ENCODE data around the gene BDH1.
"Not testable (repeated sequence)": the region's sequence is repeated elsewhere in the genome, so short reads cannot be mapped to it uniquely, and the experiment has no call there.

Gene BDH1

GRCh38 chr3:197591816-197592215 lies 36.0 kb upstream of the BDH1 start:
- no peak overlapping the region for H3K4me3 ChIP-seq (replicated peaks; ENCODE audit: low read depth, low read length)
- no peak for TF ChIP-seq CTCF (IDR thresholded peaks at IDR 0.05; ENCODE audit: insufficient read depth, low read length, poor library complexity, severe bottlenecking)
- no peak for DNase-seq (ENCODE audit: extremely low read depth, insufficient read length)
- no peaks in the 10 kb centered on the region for H3K36me3 ChIP-seq (ENCODE audit: control insufficient read depth, insufficient read depth, low read length)
- H3K27me3 ChIP-seq (replicated peaks; ENCODE audit: control insufficient read depth, insufficient read depth, low read length) = no peaks in the 10 kb centered on the region

GRCh38 chr3:197590313-197590962 lies 34.7 kb upstream of the BDH1 start:
- Histone ChIP-seq H3K27me3 (replicated peaks; ENCODE audit: control insufficient read depth, insufficient read depth, low read length) (no peaks in the 10 kb centered on the region), H3K4me3 (replicated peaks; ENCODE audit: low read depth, low read length) (no peak overlapping the region), H3K36me3 (ENCODE audit: control insufficient read depth, insufficient read depth, low read length) (no peaks in the 10 kb centered on the region)
- no peak for TF ChIP-seq CTCF (IDR thresholded peaks at IDR 0.05; ENCODE audit: insufficient read depth, low read length, poor library complexity, severe bottlenecking)
- no peak for DNase-seq (ENCODE audit: extremely low read depth, insufficient read length)

- H3K4me3 ChIP-seq (replicated peaks; ENCODE audit: low read depth, low read length) = no peak overlapping the region
- no peak for TF ChIP-seq CTCF (IDR thresholded peaks at IDR 0.05; ENCODE audit: insufficient read depth, low read length, poor library complexity, severe bottlenecking)
- no peaks in the 10 kb centered on the region for H3K36me3 ChIP-seq (ENCODE audit: control insufficient read depth, insufficient read depth, low read length)
- no peak for DNase-seq (ENCODE audit: extremely low read depth, insufficient read length)
- H3K27me3 ChIP-seq (replicated peaks; ENCODE audit: control insufficient read depth, insufficient read depth, low read length) = no peaks in the 10 kb centered on the region
Measured at GRCh38 chr3:197589545-197589944, 33.8 kb upstream of the BDH1 start.

- DNase-seq (ENCODE audit: extremely low read depth, insufficient read length) = not testable (repeated sequence)
Measured at GRCh38 chr3:197586768-197587167, 31.0 kb upstream of the BDH1 start.

GRCh38 chr3:197586181-197586580 lies 30.4 kb upstream of the BDH1 start:
- no peak for DNase-seq (ENCODE audit: extremely low read depth, insufficient read length)
- TF ChIP-seq CTCF (IDR thresholded peaks at IDR 0.05; ENCODE audit: insufficient read depth, low read length, poor library complexity, severe bottlenecking) = no peak
- Histone ChIP-seq H3K27me3 (replicated peaks; ENCODE audit: control insufficient read depth, insufficient read depth, low read length) (no peaks in the 10 kb centered on the region), H3K4me3 (replicated peaks; ENCODE audit: low read depth, low read length) (no peak overlapping the region), H3K36me3 (ENCODE audit: control insufficient read depth, insufficient read depth, low read length) (no peaks in the 10 kb centered on the region)

More at GRCh38 chr3:197586768-197587167, 31.0 kb upstream of the BDH1 start:
- not testable (repeated sequence) for H3K36me3 ChIP-seq (ENCODE audit: control insufficient read depth, insufficient read depth, low read length); H3K4me3 ChIP-seq (replicated peaks; ENCODE audit: low read depth, low read length); H3K27me3 ChIP-seq (replicated peaks; ENCODE audit: control insufficient read depth, insufficient read depth, low read length)

GRCh38 chr3:197584733-197585132 lies 29.0 kb upstream of the BDH1 start:
- no peaks in the 10 kb centered on the region for H3K27me3 ChIP-seq (replicated peaks; ENCODE audit: control insufficient read depth, insufficient read depth, low read length)

More at GRCh38 chr3:197584733-197585132, 29.0 kb upstream of the BDH1 start:
- no peak for TF ChIP-seq CTCF (IDR thresholded peaks at IDR 0.05; ENCODE audit: insufficient read depth, low read length, poor library complexity, severe bottlenecking)
- H3K36me3 ChIP-seq (ENCODE audit: control insufficient read depth, insufficient read depth, low read length) = no peaks in the 10 kb centered on the region
- no peak overlapping the region for H3K4me3 ChIP-seq (replicated peaks; ENCODE audit: low read depth, low read length)
- no peak for DNase-seq (ENCODE audit: extremely low read depth, insufficient read length)

Measured in GM06990 (cell line).